NB4 (cell line): Measurements from ENCODE around the gene DUSP16.
"Not testable (repeated sequence)": the region's sequence is repeated elsewhere in the genome, so short reads cannot be mapped to it uniquely, and the experiment has no call there.

Experiments used
- POLR2A ChIP-seq: IDR thresholded peaks from 2 replicates; pipeline ENCODE4 v1.6.1; 2011; ENCODE audit warnings: mild to moderate bottlenecking; ENCODE audit not compliant: insufficient read length; ENCODE audit errors: extremely low read depth
- TF ChIP-seq, protein P1 (sequence below): IDR thresholded peaks from one replicate; pipeline ENCODE4 v1.5.1; 2012; ENCODE audit warnings: low read depth, low read length

GRCh38 chr12:12565971-12566370 is 3.3 kb upstream of the DUSP16 start:
- TF ChIP-seq, protein P1, sequence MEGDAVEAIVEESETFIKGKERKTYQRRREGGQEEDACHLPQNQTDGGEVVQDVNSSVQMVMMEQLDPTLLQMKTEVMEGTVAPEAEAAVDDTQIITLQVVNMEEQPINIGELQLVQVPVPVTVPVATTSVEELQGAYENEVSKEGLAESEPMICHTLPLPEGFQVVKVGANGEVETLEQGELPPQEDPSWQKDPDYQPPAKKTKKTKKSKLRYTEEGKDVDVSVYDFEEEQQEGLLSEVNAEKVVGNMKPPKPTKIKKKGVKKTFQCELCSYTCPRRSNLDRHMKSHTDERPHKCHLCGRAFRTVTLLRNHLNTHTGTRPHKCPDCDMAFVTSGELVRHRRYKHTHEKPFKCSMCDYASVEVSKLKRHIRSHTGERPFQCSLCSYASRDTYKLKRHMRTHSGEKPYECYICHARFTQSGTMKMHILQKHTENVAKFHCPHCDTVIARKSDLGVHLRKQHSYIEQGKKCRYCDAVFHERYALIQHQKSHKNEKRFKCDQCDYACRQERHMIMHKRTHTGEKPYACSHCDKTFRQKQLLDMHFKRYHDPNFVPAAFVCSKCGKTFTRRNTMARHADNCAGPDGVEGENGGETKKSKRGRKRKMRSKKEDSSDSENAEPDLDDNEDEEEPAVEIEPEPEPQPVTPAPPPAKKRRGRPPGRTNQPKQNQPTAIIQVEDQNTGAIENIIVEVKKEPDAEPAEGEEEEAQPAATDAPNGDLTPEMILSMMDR, result not testable (repeated sequence)
- TF ChIP-seq POLR2A, result not testable (repeated sequence)
